ENCODE data around the gene FETUB. TPM values are rescaled to one million over a fixed set of nuclear protein-coding genes. Genes with fewer than 3 reads are reported as not detected.

Gene FETUB
- total RNA-seq, 3 donors from 2014 or later (not counting 1 experiment from before 2014, with no cell fraction given) = not detected

DNA sequence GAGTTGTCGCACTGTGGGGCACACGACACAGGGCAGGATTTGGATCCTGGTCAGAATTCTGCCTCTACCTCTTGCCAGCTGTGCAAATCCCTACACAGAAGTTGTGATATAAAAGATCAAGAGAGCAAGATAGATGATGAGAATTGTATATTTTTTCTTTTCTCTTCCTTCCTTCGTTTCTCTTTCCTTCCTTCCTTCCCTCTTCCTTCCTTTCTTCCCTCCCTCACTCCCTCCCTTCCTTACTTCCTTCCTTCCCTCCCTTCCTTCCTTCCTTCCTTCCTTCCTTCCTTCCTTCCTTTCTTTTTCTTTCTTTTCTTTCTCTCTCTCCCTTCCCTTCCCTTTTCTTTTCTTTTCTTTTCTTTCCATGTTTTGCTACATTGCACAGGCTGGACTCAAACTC is 39.3 kb upstream of the FETUB start:
- intact Hi-C loops (cut with micrococcal nuclease) = no loop called here
- ATAC-seq = no peak
- no peaks in the 10 kb centered on the region for H3K27me3 ChIP-seq (ENCODE audit: control insufficient read depth, insufficient read depth, low read length)
- Mint-ChIP-seq H3K4me3 (no peak overlapping the region), H3K36me3 (no peaks in the 10 kb centered on the region), H3K27ac (no peak overlapping the region), H3K4me1 (no peaks in the 10 kb centered on the region), H3K27me3 (ENCODE audit: low read depth in 2 of 2) (peaks cover 8 to 14% of the 10 kb centered on the region in 2 donors), H3K9me3 (no peaks in the 10 kb centered on the region)
- H3K9me3 ChIP-seq (ENCODE audit: control insufficient read depth, insufficient read depth, low read length) = no peaks in the 10 kb centered on the region
- no peaks in the 10 kb centered on the region for H3K4me1 ChIP-seq (ENCODE audit: control insufficient read depth, insufficient read depth, low read length)
- 74% methylated on average over 3 of the region's 3 CpGs for WGBS (ENCODE audit: insufficient coverage)
- H3K27ac ChIP-seq (ENCODE audit: low read length) = no peak overlapping the region
- H3K4me3 ChIP-seq (ENCODE audit: low read length) = no peak overlapping the region
- no peaks in the 10 kb centered on the region for H3K36me3 ChIP-seq (ENCODE audit: control insufficient read depth, insufficient read depth, low read length)
- TF ChIP-seq, protein P1, sequence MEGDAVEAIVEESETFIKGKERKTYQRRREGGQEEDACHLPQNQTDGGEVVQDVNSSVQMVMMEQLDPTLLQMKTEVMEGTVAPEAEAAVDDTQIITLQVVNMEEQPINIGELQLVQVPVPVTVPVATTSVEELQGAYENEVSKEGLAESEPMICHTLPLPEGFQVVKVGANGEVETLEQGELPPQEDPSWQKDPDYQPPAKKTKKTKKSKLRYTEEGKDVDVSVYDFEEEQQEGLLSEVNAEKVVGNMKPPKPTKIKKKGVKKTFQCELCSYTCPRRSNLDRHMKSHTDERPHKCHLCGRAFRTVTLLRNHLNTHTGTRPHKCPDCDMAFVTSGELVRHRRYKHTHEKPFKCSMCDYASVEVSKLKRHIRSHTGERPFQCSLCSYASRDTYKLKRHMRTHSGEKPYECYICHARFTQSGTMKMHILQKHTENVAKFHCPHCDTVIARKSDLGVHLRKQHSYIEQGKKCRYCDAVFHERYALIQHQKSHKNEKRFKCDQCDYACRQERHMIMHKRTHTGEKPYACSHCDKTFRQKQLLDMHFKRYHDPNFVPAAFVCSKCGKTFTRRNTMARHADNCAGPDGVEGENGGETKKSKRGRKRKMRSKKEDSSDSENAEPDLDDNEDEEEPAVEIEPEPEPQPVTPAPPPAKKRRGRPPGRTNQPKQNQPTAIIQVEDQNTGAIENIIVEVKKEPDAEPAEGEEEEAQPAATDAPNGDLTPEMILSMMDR (IDR thresholded peaks at IDR 0.05) = no peak
- no peak for DNase-seq

DNA sequence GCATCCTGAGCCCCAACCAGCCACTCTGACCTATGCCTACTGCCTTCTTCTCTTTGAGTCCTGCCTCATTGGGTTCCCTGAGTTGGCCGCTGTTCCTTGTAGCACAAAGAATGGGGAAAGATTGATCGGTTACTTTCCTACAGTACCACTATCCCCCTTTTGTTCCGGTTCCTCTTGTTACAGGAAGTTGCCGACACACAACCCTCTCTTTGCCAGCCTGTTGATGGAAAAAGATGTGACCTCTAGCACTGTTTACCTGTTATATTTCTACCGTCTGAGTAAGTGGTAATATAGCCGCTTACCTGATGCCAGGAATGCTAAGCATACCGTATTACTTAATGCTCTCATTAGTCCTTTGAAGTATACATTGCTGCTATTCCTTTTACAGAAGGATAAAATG is 37.0 kb upstream of the FETUB start:
- no peak for DNase-seq
- no peak overlapping the region for H3K27ac Mint-ChIP-seq
- no peak for ATAC-seq
- H3K4me1 Mint-ChIP-seq = no peaks in the 10 kb centered on the region
- H3K9me3 ChIP-seq (ENCODE audit: control insufficient read depth, insufficient read depth, low read length) = no peaks in the 10 kb centered on the region
- H3K4me3 Mint-ChIP-seq = no peak overlapping the region
- H3K4me1 ChIP-seq (ENCODE audit: control insufficient read depth, insufficient read depth, low read length) = no peaks in the 10 kb centered on the region
- no peak overlapping the region for H3K4me3 ChIP-seq (ENCODE audit: low read length)
- 95% methylated on average over 7 of the region's 7 CpGs for WGBS (ENCODE audit: insufficient coverage)
- H3K9me3 Mint-ChIP-seq = no peaks in the 10 kb centered on the region
- H3K36me3 ChIP-seq (ENCODE audit: control insufficient read depth, insufficient read depth, low read length) = no peaks in the 10 kb centered on the region
- H3K27me3 Mint-ChIP-seq (ENCODE audit: low read depth in 2 of 2) = peaks cover 0 to 8% of the 10 kb centered on the region in 2 donors
- no peaks in the 10 kb centered on the region for H3K27me3 ChIP-seq (ENCODE audit: control insufficient read depth, insufficient read depth, low read length)
- TF ChIP-seq, protein P1 (IDR thresholded peaks at IDR 0.05) = no peak
- intact Hi-C loops (cut with micrococcal nuclease) = no loop called here
- H3K36me3 Mint-ChIP-seq = no peaks in the 10 kb centered on the region
- no peak overlapping the region for H3K27ac ChIP-seq (ENCODE audit: low read length)

DNA sequence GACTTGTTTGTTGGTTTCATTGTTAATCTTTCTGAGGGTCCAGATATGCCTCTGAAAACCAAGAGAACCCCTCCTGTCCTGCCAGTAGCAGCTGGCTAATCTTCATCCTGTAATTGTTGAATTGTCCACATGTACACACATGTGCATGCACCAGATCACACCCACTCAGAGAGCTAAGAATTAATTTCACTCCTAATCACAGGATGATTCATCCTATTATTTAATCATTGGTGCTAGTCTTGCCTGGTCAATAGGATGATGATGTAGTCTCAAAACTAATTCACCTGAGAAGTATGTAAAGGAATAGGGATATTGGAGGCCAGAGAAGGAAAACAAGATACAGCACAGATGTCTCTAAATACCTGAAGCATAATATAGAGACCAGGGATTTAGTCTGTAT is 35.1 kb upstream of the FETUB start:
- Histone ChIP-seq H3K27ac (ENCODE audit: low read length) (no peak overlapping the region), H3K36me3 (ENCODE audit: control insufficient read depth, insufficient read depth, low read length) (no peaks in the 10 kb centered on the region), H3K27me3 (ENCODE audit: control insufficient read depth, insufficient read depth, low read length) (no peaks in the 10 kb centered on the region), H3K4me1 (ENCODE audit: control insufficient read depth, insufficient read depth, low read length) (no peaks in the 10 kb centered on the region), H3K4me3 (ENCODE audit: low read length) (no peak overlapping the region), H3K9me3 (ENCODE audit: control insufficient read depth, insufficient read depth, low read length) (no peaks in the 10 kb centered on the region)
- ATAC-seq (no peak), DNase-seq (no peak)
- TF ChIP-seq, protein P1 (IDR thresholded peaks at IDR 0.05) = no peak
- no peak overlapping the region for H3K4me3 Mint-ChIP-seq
- intact Hi-C loops (cut with micrococcal nuclease) = no loop called here
- no peaks in the 10 kb centered on the region for H3K36me3 Mint-ChIP-seq
- no peak overlapping the region for H3K27ac Mint-ChIP-seq
- no peaks in the 10 kb centered on the region for H3K4me1 Mint-ChIP-seq
- peaks cover 0 to 8% of the 10 kb centered on the region in 2 donors for H3K27me3 Mint-ChIP-seq (ENCODE audit: low read depth in 2 of 2)
- no peaks in the 10 kb centered on the region for H3K9me3 Mint-ChIP-seq

Measured in natural killer cell (primary cell).